Epithelial cell of proximal tubule (primary cell): ENCODE data around the gene ALDH18A1. TPM values are rescaled to one million over a fixed set of nuclear protein-coding genes. Genes with fewer than 3 reads are reported as not detected.

Source experiments
- DNase-seq: peaks from one replicate; pipeline ENCODE4 v3.0.0-alpha.2; 2011; ENCODE audit warnings: low read depth
- H3K4me3 ChIP-seq: 2 replicates; pipeline ENCODE4 v1.5.1; 2011; ENCODE audit warnings: low read depth, mild to moderate bottlenecking, low read length
- total RNA-seq: library from RNA; depleted of rRNA; stranded (reverse); fragments of >200 nt; gene quantifications from 2 replicates; pipeline ENCODE4 v1.2.3, GENCODE V29; 2015
- TF ChIP-seq, protein P1 (sequence below): conservative IDR thresholded peaks from 2 replicates; pipeline ENCODE4 v1.5.1; 2012; ENCODE audit warnings: low read depth, mild to moderate bottlenecking, low read length

ALDH18A1 gene
- total RNA-seq, 1 donor from 2014 or later, result 91.8 TPM

GRCh38 chr10:95661818-95662217 lies 5.3 kb upstream of the ALDH18A1 start:
- TF ChIP-seq, protein P1, sequence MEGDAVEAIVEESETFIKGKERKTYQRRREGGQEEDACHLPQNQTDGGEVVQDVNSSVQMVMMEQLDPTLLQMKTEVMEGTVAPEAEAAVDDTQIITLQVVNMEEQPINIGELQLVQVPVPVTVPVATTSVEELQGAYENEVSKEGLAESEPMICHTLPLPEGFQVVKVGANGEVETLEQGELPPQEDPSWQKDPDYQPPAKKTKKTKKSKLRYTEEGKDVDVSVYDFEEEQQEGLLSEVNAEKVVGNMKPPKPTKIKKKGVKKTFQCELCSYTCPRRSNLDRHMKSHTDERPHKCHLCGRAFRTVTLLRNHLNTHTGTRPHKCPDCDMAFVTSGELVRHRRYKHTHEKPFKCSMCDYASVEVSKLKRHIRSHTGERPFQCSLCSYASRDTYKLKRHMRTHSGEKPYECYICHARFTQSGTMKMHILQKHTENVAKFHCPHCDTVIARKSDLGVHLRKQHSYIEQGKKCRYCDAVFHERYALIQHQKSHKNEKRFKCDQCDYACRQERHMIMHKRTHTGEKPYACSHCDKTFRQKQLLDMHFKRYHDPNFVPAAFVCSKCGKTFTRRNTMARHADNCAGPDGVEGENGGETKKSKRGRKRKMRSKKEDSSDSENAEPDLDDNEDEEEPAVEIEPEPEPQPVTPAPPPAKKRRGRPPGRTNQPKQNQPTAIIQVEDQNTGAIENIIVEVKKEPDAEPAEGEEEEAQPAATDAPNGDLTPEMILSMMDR, result no peak
- H3K4me3 ChIP-seq, result no peak overlapping the region
- no peak for DNase-seq

DNA sequence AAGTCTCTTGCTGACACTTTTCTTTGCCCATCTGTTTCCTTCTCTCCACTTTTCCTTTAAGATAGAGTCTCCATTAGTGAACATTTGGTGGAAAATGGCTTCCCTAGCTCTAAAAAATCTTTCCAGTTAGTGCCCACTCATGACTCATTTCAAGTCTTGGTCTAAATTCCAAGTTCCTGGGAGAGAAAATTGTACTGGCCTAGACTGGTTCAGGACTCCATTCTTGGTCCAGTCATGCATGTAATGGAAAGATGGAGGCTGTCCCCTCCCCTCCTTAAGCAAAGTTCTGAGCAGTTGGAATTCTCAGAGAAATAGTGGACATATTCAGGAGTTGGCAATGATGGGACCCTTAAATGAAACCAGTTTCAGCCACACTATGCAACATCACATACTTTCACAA lies 3.8 kb upstream of the ALDH18A1 start:
- peak; percentile 84 for DNase-seq
- H3K4me3 ChIP-seq, result no peak overlapping the region
- TF ChIP-seq, protein P1, result no peak

- TF ChIP-seq, protein P1, result no peak
- DNase-seq, result no peak
- peak overlapping the region; percentile 70 for H3K4me3 ChIP-seq
Observed at GRCh38 chr10:95657250-95657649, 739 bp upstream of the ALDH18A1 start.

DNA sequence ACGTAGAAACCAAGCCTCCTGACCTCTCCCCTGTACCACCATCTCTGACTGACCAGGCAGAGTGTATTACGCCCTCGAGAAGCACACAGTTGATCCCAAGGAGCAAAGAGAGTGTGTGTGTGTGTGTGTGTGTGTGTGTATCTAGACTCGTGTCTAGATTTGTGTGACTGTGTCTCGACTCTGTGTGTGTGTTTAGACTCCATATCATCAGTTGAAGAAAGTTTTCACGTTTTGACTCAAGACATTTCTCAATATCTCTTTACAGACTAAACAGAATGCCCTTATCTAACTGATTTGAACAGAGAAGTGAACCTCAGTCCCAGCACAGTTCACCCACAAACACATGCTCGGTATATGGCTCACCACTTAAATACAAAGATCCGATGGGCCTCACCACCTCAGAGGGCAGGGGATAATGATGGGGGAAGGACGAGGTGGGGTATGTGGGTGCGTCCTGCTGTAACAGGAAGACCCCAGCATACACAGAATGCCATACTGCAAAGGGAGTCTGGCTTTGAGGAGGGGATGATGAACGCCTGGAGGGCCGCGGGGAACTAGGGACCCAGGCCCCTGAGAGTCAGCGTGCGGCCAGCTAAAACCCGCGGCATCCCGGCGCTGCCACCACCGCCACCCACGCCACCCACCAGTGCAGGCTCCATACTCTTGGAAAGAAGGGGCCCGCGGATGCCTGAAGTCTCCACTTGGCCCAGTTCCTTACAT lies 780 bp downstream of the ALDH18A1 start:
- H3K4me3 ChIP-seq, result peak overlapping the region; percentile 70
- TF ChIP-seq, protein P1, result no peak
- DNase-seq, result no peak

- no peak for DNase-seq
Observed at GRCh38 chr10:95653895-95654294, 2.6 kb downstream of the ALDH18A1 start.

GRCh38 chr10:95651346-95652060 lies 5.0 kb downstream of the ALDH18A1 start:
- no peak for DNase-seq
- no peak overlapping the region for H3K4me3 ChIP-seq
- TF ChIP-seq, protein P1, result no peak

More at GRCh38 chr10:95653895-95654294, 2.6 kb downstream of the ALDH18A1 start:
- no peak overlapping the region for H3K4me3 ChIP-seq
- TF ChIP-seq, protein P1, result no peak
